Heart right ventricle (tissue), 16 donors: ENCODE data around the gene RELL2. TPM values are rescaled to one million over a fixed set of nuclear protein-coding genes. Genes with fewer than 3 reads are reported as not detected.

Experiments used
- ATAC-seq, 8 donors: fragments of 200-7000 bp; cut with Tn5 transposase; one replicate each; pipeline ENCODE4 v1.9.1; 2020; ENCODE audit warnings: mild to moderate bottlenecking in 8 of 8, moderate library complexity in 8 of 8, moderate number of reproducible peaks in 1 of 8
- DNase-seq, 2 donors: peaks; one replicate each; pipeline ENCODE4 v3.0.0-alpha.2; 2020
- H3K27ac ChIP-seq, 10 donors: fragments of 200-600 bp; sonication (generic) in 2 of 10; one replicate each; pipeline versions ENCODE4 v1.5.0 to v1.8.0; 2020 to 2022; ENCODE audit warnings: mild to moderate bottlenecking in 3 of 10
- H3K27me3 ChIP-seq, 7 donors: fragments of 200-600 bp; one replicate each; pipeline ENCODE4 v1.8.0; 2021 to 2022; ENCODE audit warnings: mild to moderate bottlenecking in 2 of 7
- H3K36me3 ChIP-seq, 9 donors: fragments of 200-600 bp; sonication (generic) in 1 of 9; one replicate each; pipeline versions ENCODE4 v1.5.0 to v1.8.0; 2020 to 2022; ENCODE audit warnings: mild to moderate bottlenecking in 2 of 9
- H3K4me1 ChIP-seq, 9 donors: fragments of 200-600 bp; sonication (generic) in 1 of 9; one replicate each; pipeline versions ENCODE4 v1.5.0 to v1.8.0; 2020 to 2022; ENCODE audit warnings: mild to moderate bottlenecking in 4 of 9
- H3K4me3 ChIP-seq, 10 donors: fragments of 200-600 bp; sonication (generic) in 2 of 10; one replicate each; pipeline versions ENCODE4 v1.5.0 to v1.8.0; 2020 to 2022; ENCODE audit warnings: mild to moderate bottlenecking in 7 of 10, moderate library complexity in 2 of 10
- H3K9me3 ChIP-seq, 11 donors: fragments of 200-600 bp in 10 of 11; sonication (generic) in 2 of 11; one replicate each; pipeline versions ENCODE4 v1.5.0 to v1.8.0; 2013 to 2022; ENCODE audit warnings: mild to moderate bottlenecking in 2 of 11, control low read depth in 1 of 11, moderate library complexity in 1 of 11
- CTCF ChIP-seq, 9 donors: fragments of 200-600 bp; sonication (generic) in 2 of 9; IDR thresholded peaks; one replicate each; pipeline versions ENCODE4 v1.5.0 to v1.8.0; 2021 to 2022; ENCODE audit warnings: antibody characterized with exemption in 9 of 9, mild to moderate bottlenecking in 5 of 9, moderate library complexity in 1 of 9
- WGBS, 2 donors: extraction: QIAGEN DNeasy Blood & Tissue Kit; methylation state at CpG; one replicate each; pipeline ENCODE4 v1.1.7; 2013; ENCODE audit warnings: inconsistent platforms in 1 of 2; 5-methylcytosine and 5-hydroxymethylcytosine counted together
- intact Hi-C, 10 donors: fragments of 100-400 bp; cut with DNase I; formaldehyde crosslinking; loops; one replicate each; pipeline versions ENCODE4 v1.11.1 to v1.14.2; 2022
- polyA plus RNA-seq, 2 donors: library from polyadenylated mRNA; stranded (reverse); fragments of 200-250 nt; gene quantifications; one replicate each; pipeline ENCODE4 v1.2.3, GENCODE V29; 2013
- total RNA-seq, 10 donors: library from RNA; stranded (reverse); fragmentation: NEBNext Ultra II Directional in 3 of 10; extraction: Animal tissue kit (Norgen Biotek cat#: 25700) in 3 of 10; gene quantifications; one replicate each; pipeline versions ENCODE4 v1.2.1 to v1.2.4, GENCODE V29; 2021 to 2023
- donor health status: Arrhythmogenic right ventricular cardiomyopathy.
- donor health status: ischemic (EF 13 %, LVEDD 7.1; RV severe dilation, severe dysfunction).
- donor health status: healthy with polysubstance abuse.
- donor health status: DM: no; HTN: yes; CAD: no.
- donor health status: DM: no; HTN: no; CAD: no.
- donor health status: ischemic (EF 25% LVEDD 6.9; RV normal size, moderate dysfunction).
- donor health status: ischemic (EF 25% LVEDD 5.7; RV mildly dilated, moderate dysfunction).
- donor health status: healthy.
- donor health status: DM: yes; HTN: yes; CAD: no.
- donor health status: Ischemic cardiomyopathy.
- donor health status: ischemic (EF 35%, LVEDD 5.7; RV mildly dilated, moderate dysfunction).
- donor health status: nonischemic (EF 11% LVEDD 7.7; RV severe dilation, severe dysfunction).
- donor health status: DM: yes; HTN: yes; CAD: no.
- donor health status: PGD.
- donor health status: ischemic (EF 29% LVEDD 5.4; RV normal size, mild dysfunction).
- donor health status: nonischemic (EF 23%, LVEDD 6.1; RV moderate dilation, normal function).

Gene RELL2
- total and polyA plus RNA-seq, 12 donors, result 0.33 to 3.2 (median 0.64) TPM

GRCh38 chr5:141623611-141624010, 13.2 kb upstream of the RELL2 start:
- H3K9me3 ChIP-seq, result no peaks in the 10 kb centered on the region
- no peak for TF ChIP-seq CTCF (IDR thresholded peaks at IDR 0.05)
- H3K36me3 ChIP-seq, result peaks cover 0 to 90% (median 53%) of the 10 kb centered on the region in 9 donors
- intact Hi-C loops, result no loop called here
- H3K4me3 ChIP-seq, result no peak overlapping the region
- ATAC-seq (no peak), DNase-seq (no peak)
- no peaks in the 10 kb centered on the region for H3K27me3 ChIP-seq
- peak overlapping the region in 2 of 10 donors; percentile 44 to 59 for H3K27ac ChIP-seq
- peaks cover 0 to 22% (median 6%) of the 10 kb centered on the region in 9 donors for H3K4me1 ChIP-seq
- 81 to 93% methylated on average over 5 of the region's 5 CpGs for WGBS, 2 donors

GRCh38 chr5:141628175-141628788, 8.5 kb upstream of the RELL2 start:
- ATAC-seq (no peak), DNase-seq (no peak)
- intact Hi-C loops, result loop anchor here in 2 of 10 donors (5.0 kb wide), 1 partner anchor 41 kb away; no protein-coding TSS in a partner anchor
- Histone ChIP-seq H3K4me3 (no peak overlapping the region), H3K36me3 (peaks cover 0 to 99% (median 56%) of the 10 kb centered on the region in 9 donors), H3K4me1 (peaks cover 0 to 17% (median 0%) of the 10 kb centered on the region in 9 donors), H3K27me3 (no peaks in the 10 kb centered on the region), H3K9me3 (no peaks in the 10 kb centered on the region), H3K27ac (no peak overlapping the region)
- no peak for TF ChIP-seq CTCF (IDR thresholded peaks at IDR 0.05)
- WGBS, 2 donors, result 94 to 99% methylated on average over 6 of the region's 6 CpGs

- intact Hi-C loops, result no loop called here
- no peak overlapping the region for H3K27ac ChIP-seq
- H3K4me1 ChIP-seq, result peaks cover 0 to 31% (median 12%) of the 10 kb centered on the region in 9 donors
- peaks cover 0 to 91% (median 40%) of the 10 kb centered on the region in 9 donors for H3K36me3 ChIP-seq
- H3K9me3 ChIP-seq, result no peaks in the 10 kb centered on the region
- H3K27me3 ChIP-seq, result no peaks in the 10 kb centered on the region
- H3K4me3 ChIP-seq, result no peak overlapping the region
- TF ChIP-seq CTCF (IDR thresholded peaks at IDR 0.05), result no peak
- no peak for ATAC-seq
- 88 to 97% methylated on average over 5 of the region's 5 CpGs for WGBS, 2 donors
- no peak for DNase-seq
These were observed 6.1 kb upstream of the RELL2 start for GRCh38 chr5:141630570-141631140.

- DNase-seq, result no peak
- Histone ChIP-seq H3K4me3 (no peak overlapping the region), H3K27me3 (peaks cover 0 to 2% (median 0%) of the 10 kb centered on the region in 7 donors), H3K27ac (no peak overlapping the region), H3K4me1 (peaks cover 4 to 43% (median 26%) of the 10 kb centered on the region in 9 donors), H3K9me3 (no peaks in the 10 kb centered on the region), H3K36me3 (peaks cover 0 to 71% (median 31%) of the 10 kb centered on the region in 9 donors)
- whole genome bisulfite sequencing, 2 donors, result 84 to 86% methylated on average over 2 of the region's 2 CpGs
- TF ChIP-seq CTCF (IDR thresholded peaks at IDR 0.05), result no peak
- intact Hi-C loops, result no loop called here
- ATAC-seq, result no peak
These were observed 4.1 kb upstream of the RELL2 start for GRCh38 chr5:141632650-141633049.
